C1 segment of cervical spinal cord (tissue), 14 donors: ENCODE results near the gene ALKBH3.

ENCODE experiments used
- DNase-seq, 14 donors: peaks; one replicate each; lab custom pipeline; 2025; lab: John Stamatoyannopoulos, UW

Gene ALKBH3

GRCh38 chr11:43959321-43959995, 78.8 kb downstream of the ALKBH3 start:
- DNase-seq: no peak

GRCh38 chr11:43962383-43963278, 82.0 kb downstream of the ALKBH3 start:
- DNase-seq: no peak

DNA sequence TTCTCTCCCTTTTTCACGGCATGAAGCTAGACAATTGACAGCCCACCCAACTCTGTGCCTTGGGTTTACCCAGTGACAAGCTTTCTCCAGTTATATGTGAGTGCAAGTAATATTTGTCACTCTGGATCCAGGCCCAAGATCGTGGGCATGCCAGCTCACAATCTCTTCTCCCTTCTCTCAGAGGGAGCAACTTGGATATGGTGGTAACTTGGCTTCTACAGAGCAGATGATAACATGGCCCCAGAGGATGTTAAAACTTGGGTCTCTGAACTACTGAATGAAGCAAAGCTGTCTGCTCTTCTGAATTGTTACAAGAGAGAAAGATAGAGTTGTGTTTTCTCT, 82.6 kb downstream of the ALKBH3 start:
- no peak for DNase-seq

GRCh38 chr11:43967661-43968060, 87.0 kb downstream of the ALKBH3 start:
- no peak for DNase-seq

DNA sequence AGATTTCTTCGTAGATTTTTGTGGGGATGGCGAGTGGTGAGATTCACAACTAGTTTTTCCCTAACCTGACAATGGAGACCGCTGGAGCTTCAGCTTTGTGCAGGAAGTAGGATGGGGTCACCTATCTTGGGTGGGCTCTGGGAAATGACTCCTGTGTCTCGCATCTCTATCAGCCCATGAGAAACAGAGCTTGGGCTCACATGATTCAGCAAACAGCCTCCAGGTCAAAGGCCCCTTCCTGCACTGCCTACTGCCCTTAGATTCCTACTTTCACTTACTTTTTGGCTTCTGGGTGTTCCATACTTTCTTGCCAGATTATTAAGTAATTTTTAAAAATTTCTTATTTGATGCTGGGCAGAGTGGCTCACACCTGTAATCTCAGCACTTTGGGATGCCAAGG, 88.1 kb downstream of the ALKBH3 start:
- DNase-seq: no peak

DNA sequence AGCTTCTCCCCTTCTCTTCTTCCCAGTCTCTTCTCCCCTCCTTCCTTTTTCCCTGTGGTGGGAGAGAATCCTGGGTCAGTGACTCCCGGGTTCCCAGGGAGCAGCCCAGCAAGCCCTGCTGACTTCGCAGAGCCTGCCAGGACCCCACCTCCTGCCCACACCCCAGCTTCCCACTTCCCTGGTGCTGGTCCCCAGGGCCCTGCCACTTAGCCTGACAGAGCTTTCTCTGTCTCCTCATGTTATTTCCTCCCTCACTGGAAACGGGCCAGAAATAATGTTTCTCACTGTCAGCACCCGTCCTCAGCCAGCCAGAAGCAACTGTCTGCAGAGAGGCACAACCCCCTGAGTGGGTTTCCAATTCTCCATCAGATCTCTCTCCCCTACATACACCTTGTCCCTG, 88.9 kb downstream of the ALKBH3 start:
- DNase-seq: peak in 5 of 14 donors; percentile 15 to 49 (median 23)
